Activated CD8-positive, alpha-beta T cell treated with anti-CD3 and anti-CD28 coated beads for 36 hours (primary cell): Measurements from ENCODE around the gene TEP1. TPM values are rescaled to one million over a fixed set of nuclear protein-coding genes. Genes with fewer than 3 reads are reported as not detected.

ENCODE experiments used
- ATAC-seq: fragments of 200-7000 bp; cut with Tn5 transposase; one replicate; pipeline ENCODE4 v1.10.0; 2021; ENCODE audit warnings: mild to moderate bottlenecking, moderate library complexity
- CTCF ChIA-PET: fragments of 350-600 bp; sonication (Branson Sonifier 250); formaldehyde crosslinking; loops from one replicate; lab custom pipeline; 2021; ENCODE audit warnings: antibody characterized with exemption; lab: Charles Lee
- POLR2A ChIA-PET: fragments of 350-600 bp; sonication (Branson Sonifier 250); formaldehyde crosslinking; loops from one replicate; lab custom pipeline; 2021; ENCODE audit warnings: antibody characterized with exemption; lab: Charles Lee
- DNase-seq: peaks from one replicate; pipeline ENCODE4 v3.0.0-alpha.2; 2020
- H3K27ac Mint-ChIP-seq: one replicate; pipeline ENCODE4 v1.8.0; 2021; ENCODE audit warnings: mild to moderate bottlenecking, mixed read lengths
- H3K27me3 Mint-ChIP-seq: one replicate; pipeline ENCODE4 v1.8.0; 2021; ENCODE audit warnings: mixed read lengths
- H3K36me3 Mint-ChIP-seq: one replicate; pipeline ENCODE4 v1.8.0; 2021; ENCODE audit warnings: low read depth, mixed read lengths
- H3K4me1 Mint-ChIP-seq: one replicate; pipeline ENCODE4 v1.8.0; 2021; ENCODE audit warnings: low read depth, mixed read lengths
- H3K4me3 Mint-ChIP-seq: one replicate; pipeline ENCODE4 v1.8.0; 2021; ENCODE audit warnings: mild to moderate bottlenecking, moderate library complexity, mixed read lengths
- H3K9me3 Mint-ChIP-seq: one replicate; pipeline ENCODE4 v1.8.0; 2021; ENCODE audit warnings: mixed read lengths
- intact Hi-C: fragments of 100-400 bp; cut with micrococcal nuclease; formaldehyde crosslinking; loops from one replicate; pipeline ENCODE4 v1.10.0; 2022
- total RNA-seq, 2 experiments: library from RNA; stranded (reverse); gene quantifications; one replicate each; pipeline ENCODE4 v1.2.3, GENCODE V29; 2021
- TF ChIP-seq, protein P1 (sequence below): fragments of 200-600 bp; IDR thresholded peaks from one replicate; pipeline ENCODE4 v1.8.0; 2022; ENCODE audit warnings: antibody characterized with exemption, mild to moderate bottlenecking

The TEP1 gene
- total RNA-seq, 2 experiments from 2014 or later: 22.8 to 25.3 TPM

DNA sequence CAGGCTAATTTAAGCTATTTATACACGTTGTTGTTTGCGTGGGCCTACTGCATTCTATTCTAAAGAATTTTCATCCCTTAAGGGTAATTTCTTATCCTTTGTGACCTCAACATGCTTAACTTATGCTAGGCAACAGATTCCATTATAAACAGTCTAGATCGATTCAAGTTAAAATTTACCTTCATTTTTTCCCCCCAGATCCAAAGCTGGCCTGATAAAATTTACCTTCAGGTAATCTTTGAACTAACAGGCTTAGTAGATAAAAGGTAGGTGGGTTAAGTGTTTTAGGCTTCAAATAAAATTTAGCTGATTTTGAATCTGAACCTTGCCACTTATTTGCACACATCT is 79.8 kb downstream of the TEP1 start:
- ATAC-seq: no peak
- Mint-ChIP-seq H3K27ac (peak overlapping the region; percentile 93), H3K4me1 (peaks cover 31% of the 10 kb centered on the region), H3K9me3 (no peaks in the 10 kb centered on the region), H3K27me3 (peaks cover 2% of the 10 kb centered on the region), H3K36me3 (peaks cover 25% of the 10 kb centered on the region), H3K4me3 (peak overlapping the region; percentile 97)
- no peak for DNase-seq
- CTCF ChIA-PET: interaction anchor here (1.0 to 9.4 kb wide), 5 partner anchors 9 to 121 kb away, joined by 3 to 125 read pairs (median 4); partner anchors contain the start of genes APEX1, OSGEP and PARP2
- TF ChIP-seq, protein P1, sequence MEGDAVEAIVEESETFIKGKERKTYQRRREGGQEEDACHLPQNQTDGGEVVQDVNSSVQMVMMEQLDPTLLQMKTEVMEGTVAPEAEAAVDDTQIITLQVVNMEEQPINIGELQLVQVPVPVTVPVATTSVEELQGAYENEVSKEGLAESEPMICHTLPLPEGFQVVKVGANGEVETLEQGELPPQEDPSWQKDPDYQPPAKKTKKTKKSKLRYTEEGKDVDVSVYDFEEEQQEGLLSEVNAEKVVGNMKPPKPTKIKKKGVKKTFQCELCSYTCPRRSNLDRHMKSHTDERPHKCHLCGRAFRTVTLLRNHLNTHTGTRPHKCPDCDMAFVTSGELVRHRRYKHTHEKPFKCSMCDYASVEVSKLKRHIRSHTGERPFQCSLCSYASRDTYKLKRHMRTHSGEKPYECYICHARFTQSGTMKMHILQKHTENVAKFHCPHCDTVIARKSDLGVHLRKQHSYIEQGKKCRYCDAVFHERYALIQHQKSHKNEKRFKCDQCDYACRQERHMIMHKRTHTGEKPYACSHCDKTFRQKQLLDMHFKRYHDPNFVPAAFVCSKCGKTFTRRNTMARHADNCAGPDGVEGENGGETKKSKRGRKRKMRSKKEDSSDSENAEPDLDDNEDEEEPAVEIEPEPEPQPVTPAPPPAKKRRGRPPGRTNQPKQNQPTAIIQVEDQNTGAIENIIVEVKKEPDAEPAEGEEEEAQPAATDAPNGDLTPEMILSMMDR: no peak
- POLR2A ChIA-PET: interaction anchor here (1.3 to 4.7 kb wide), 3 partner anchors 9 to 348 kb away, joined by 4 to 40 read pairs (median 9); partner anchors contain the start of genes PARP2 and PNP
- intact Hi-C loops: loop anchor here (5.0 kb wide), 1 partner anchor 79 kb away; the partner anchor contains the start of gene TEP1

DNA sequence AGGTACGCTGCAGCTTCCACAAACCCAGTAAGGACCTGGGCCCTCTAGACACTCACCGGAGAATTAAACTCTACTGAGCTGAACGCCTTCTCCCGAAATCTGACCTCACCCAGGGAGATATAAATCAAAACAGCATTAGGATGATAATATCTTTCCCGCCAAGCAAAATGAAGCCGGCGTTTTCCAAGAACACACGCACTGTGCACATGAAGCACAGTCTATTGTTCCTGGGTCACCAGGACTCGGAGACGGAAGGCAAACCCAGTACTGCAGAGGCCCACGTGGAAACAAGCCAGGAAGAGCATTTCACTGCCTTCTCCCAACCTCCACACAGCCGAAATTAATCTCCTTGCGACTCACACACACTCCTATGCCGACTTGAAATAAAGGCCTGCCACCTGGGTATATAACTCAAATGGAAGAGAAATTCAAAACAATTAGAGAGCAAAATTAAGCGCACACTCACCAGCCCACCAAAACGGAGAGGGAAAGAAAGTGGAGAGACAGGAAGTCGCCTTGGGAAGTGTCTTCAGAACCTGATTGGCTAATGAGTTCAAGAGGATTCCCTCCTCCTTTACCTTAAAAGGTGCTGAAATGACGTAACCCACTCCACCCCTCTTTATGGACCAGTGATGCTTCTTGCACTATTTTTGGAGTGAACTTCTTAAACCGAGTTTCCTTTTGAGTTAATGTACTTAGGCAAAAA is 80.4 kb downstream of the TEP1 start, which contains the start of gene CCNB1IP1:
Gene CCNB1IP1, minus strand, starts transcription at position 492 of the 706 bp plus-strand sequence. CDS start 16,756 bp downstream, outside the sequence.
- H3K27ac Mint-ChIP-seq: peak within 1 kb of the TSS; percentile 93
- H3K4me3 Mint-ChIP-seq: peak within 1 kb of the TSS; percentile 97
- ATAC-seq: peak; percentile 99
- peak; percentile 67 for DNase-seq
- intact Hi-C loops: loop anchor here (5.0 kb wide), 1 partner anchor 79 kb away; the partner anchor contains the start of gene TEP1
- ChIA-PET CTCF (interaction anchor here (0.7 to 9.4 kb wide), 9 partner anchors 9 to 638 kb away, joined by 3 to 125 read pairs (median 3); partner anchors contain the start of genes APEX1, OSGEP and PARP2), POLR2A (interaction anchor here (1.3 to 4.7 kb wide), 3 partner anchors 10 to 349 kb away, joined by 4 to 40 read pairs (median 9); partner anchors contain the start of genes PARP2 and PNP)
- H3K36me3 Mint-ChIP-seq: peaks cover 26% of the 10 kb centered on the region
- TF ChIP-seq, protein P1: no peak
- peaks cover 34% of the 10 kb centered on the region for H3K4me1 Mint-ChIP-seq
- peaks cover 2% of the 10 kb centered on the region for H3K27me3 Mint-ChIP-seq
- H3K9me3 Mint-ChIP-seq: no peaks in the 10 kb centered on the region

DNA sequence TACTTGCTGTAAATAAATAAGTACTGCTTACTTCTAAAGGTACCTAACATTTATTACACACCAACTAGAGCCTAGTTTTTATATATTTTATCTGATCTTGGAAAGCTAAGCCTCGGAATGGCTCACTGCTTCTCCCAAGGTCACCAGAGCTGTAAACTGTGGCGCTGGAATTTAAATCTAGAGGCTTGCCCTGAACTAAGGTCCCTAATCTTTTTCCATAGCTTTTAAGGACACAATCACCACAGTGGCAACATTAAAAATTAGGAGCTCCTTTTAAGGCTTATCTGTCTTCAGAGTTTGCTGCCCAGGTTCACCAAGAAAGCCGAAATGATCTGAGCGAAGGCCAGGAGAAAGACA is 80.9 kb downstream of the TEP1 start:
- TF ChIP-seq, protein P1: no peak
- H3K27me3 Mint-ChIP-seq: no peaks in the 10 kb centered on the region
- ATAC-seq (no peak), DNase-seq (no peak)
- H3K36me3 Mint-ChIP-seq: peaks cover 30% of the 10 kb centered on the region
- H3K4me1 Mint-ChIP-seq: peaks cover 40% of the 10 kb centered on the region
- POLR2A ChIA-PET: interaction anchor here (4.7 kb wide), 1 partner anchor 10 kb away, joined by 40 read pairs; the partner anchor contains the start of gene PARP2
- H3K27ac Mint-ChIP-seq: peak overlapping the region; percentile 93
- intact Hi-C loops: loop anchor here (5.0 kb wide), 1 partner anchor 80 kb away; the partner anchor contains the start of gene TEP1
- no peaks in the 10 kb centered on the region for H3K9me3 Mint-ChIP-seq
- peak overlapping the region; percentile 97 for H3K4me3 Mint-ChIP-seq
- CTCF ChIA-PET: interaction anchor here (0.7 to 9.4 kb wide), 8 partner anchors 10 to 639 kb away, joined by 3 to 125 read pairs (median 3); partner anchors contain the start of gene PARP2

DNA sequence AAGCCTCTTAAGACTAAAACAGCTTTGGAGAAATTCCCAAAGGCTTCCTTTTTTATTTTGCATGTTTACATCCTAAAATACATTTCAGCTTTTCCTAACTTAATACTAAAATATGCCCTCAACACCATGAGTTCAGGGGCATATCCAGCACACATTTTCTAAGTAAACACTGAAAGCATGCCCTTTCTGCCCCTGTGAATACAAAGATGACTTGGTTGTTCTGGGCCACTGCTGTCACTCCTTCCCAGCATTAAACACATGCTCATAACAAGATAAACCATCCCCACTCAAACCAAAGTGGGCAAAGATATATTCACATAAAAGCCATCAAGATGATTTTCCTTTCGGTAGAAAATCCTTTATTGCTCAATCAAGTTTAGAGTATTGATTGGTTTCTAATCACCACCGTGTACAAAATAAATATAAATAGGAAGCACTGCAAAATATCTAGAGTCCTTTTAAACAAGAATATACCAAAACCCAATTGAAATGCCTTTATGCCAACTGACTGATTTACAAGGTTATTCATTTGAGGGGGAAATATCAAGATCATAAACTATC is 82.2 kb downstream of the TEP1 start:
- ChIA-PET POLR2A (interaction anchor here (4.7 kb wide), 1 partner anchor 12 kb away, joined by 40 read pairs; the partner anchor contains the start of gene PARP2), CTCF (interaction anchor here (1.5 to 9.4 kb wide), 3 partner anchors 11 to 277 kb away, joined by 4 to 125 read pairs (median 104); partner anchors contain the start of genes PARP2 and TTC5)
- TF ChIP-seq, protein P1: no peak
- DNase-seq: no peak
- H3K27ac Mint-ChIP-seq: peak overlapping the region; percentile 40
- H3K27me3 Mint-ChIP-seq: no peaks in the 10 kb centered on the region
- peak overlapping the region; percentile 65 for H3K4me3 Mint-ChIP-seq
- intact Hi-C loops: loop anchor here (5.0 kb wide), 1 partner anchor 81 kb away; the partner anchor contains the start of gene TEP1
- peaks cover 41% of the 10 kb centered on the region for H3K4me1 Mint-ChIP-seq
- no peak for ATAC-seq
- peaks cover 41% of the 10 kb centered on the region for H3K36me3 Mint-ChIP-seq
- H3K9me3 Mint-ChIP-seq: no peaks in the 10 kb centered on the region
